Stimulated activated CD8-positive, alpha-beta memory T cell treated with anti-CD3 and anti-CD28 coated beads, Interleukin-4, amount 100 ng/mL, for 48 hours (primary cell): ENCODE measurements around the gene SLC39A11.
"Not testable (repeated sequence)": the region's sequence is repeated elsewhere in the genome, so short reads cannot be mapped to it uniquely, and the experiment has no call there.

Source experiments
- DNase-seq: peaks from one replicate; pipeline ENCODE4 v3.0.0-alpha.2; 2020

Gene SLC39A11

DNA sequence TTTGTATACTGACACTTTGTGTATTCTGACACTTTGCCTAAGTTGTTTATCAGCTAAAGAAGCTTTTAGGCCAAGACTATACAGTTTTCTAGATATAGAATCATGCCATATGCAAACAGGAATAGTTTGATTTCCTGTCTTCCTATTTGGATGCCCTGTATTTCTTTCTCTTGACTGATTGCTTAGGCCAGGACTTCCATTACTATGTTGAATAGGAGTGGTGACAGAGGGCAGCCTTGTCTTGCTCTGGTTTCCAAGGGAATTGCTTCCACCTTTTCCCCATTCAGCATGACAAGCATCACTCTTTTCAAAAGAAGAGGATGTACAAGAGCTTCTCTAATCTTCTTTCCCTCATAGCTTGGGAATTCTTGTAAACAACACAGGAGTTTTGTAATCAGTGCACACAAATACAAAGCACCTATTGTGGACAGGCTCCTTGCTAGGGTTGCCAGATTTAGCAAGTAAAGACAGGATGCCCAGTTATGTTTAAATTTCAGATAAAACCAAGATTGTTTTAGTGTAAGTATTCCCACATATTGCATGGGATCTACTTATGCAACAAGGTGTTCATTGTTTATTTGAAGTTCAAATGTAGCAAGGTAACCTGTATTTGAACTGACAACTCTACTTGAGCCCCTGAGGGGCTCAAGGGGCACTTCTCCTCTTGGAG is 233.5 kb downstream of the SLC39A11 start:
- DNase-seq = no peak

DNA sequence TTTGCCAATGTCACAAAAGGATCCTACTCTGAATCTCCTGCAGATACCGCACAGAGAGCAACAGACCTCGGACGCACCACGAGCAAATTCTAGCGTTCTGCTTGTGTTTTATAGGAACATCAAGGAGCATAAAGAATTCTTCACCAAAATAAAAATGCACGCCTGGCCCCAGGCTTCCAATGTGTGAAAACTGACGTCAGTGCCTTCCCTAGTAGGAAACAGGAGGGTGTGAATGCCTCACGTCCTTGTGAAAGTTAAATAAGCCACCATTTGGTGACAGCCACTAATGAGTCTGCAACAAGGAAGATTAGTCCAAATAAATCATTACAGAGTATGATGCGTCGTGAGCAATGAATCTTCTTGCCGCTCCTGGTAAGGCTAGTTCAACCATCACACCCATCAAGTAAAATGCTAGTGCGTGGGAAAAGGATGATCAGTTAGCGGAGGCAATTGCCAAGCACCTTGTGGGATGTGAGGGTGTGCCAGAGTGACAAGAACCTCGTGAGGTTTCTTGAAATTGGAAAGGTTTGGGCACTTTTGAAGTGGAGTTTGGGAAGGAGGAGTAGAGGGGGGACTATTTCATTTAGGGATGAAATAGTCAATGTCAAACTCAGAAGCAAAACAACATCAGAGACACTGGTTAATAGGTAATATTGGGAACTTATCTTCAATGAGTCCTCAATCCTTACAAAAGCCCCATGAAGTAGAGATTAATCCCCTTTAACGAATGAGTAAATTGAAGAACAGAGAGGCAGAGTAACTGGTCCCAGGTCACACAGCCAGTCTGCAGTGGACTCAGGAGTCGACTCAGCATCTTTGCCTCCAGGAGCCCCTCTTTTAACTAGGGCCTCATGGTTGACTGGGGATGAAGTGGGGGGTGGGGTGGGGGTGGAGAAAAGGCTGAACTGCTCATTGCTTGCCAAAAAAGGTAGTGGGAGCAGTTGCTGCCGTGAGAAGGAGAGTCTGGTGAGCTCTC is 238.8 kb downstream of the SLC39A11 start:
- no peak for DNase-seq

DNA sequence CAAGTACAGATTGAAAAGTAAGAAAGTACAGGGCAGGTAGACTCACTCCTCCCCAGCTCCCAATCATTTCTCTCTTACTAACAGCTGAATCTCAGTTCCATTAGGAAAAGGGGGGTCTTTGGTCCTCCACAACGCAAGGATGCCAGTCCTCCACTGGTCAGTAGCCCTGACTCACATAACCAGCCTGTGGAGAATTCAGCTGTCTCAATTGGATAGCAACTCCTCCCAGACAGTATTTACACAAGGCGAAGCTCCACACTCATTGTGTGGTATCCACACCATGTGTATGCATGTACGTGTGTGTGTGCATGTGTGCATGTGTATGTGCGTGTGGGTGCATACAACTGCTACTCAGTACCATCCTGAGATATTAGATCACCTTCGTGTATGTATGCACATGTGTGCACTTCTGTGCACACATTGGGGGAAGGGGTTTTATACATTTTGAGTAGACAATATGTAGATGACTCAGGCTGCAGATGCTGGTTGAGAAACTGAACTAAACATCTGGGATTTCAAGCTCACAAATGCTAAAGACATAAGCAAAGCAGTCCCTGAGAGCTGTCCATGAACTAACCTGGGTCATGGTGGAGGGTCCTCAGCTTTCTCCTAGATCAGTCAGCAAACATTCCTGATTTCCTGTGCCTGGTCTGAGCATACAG is 240.1 kb downstream of the SLC39A11 start:
- no peak for DNase-seq

DNA sequence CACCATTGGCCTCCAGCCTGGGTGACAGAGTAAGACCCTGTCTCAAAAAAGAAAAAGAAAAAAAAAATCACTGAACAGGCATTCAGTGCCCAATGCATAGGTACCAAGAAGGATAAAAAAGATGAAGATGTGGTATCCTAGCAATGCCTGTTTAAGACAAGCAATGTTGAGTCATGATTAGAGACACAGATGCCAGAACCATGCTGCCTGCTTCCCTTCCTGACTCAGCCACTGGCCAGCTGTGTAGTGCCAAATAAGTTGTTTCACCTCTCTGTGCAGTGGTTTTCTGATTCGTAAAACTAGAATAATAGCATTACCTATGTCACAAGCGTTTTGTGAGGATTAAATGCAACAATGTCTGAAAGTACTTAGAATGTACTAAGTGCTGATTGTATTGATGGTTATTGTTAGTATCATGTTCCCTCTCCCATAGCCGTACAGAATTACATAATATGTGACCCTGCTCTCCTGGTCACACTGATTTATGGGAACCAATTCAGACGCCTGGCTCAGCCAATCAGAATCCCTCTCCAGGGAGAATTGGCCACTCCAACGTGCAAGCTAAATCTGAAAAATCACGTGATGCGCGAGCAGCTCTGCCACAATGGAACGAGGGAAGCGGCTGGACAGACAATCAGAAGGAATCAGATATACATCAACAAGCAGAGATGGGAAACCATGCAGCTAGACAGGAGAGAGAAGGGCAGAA is 241.9 kb downstream of the SLC39A11 start:
- no peak for DNase-seq

DNA sequence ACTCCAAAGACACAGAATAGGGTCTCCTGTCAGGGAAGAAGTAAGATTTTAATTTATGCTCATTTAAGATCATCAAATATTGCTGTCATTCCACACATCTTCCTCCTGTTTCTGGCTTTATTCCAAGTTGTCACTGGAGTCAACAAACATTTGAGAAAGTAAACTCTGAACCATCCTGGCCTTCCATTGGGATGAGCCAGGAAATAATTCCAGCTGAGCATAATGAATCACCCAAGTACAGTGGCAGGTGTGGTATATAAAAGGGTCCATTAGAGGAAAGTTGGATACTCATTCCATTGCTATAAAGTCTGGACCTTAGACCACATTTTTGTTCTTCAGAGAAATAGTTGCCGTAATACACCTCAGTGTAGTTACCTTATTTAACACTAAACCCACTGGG is 246.1 kb downstream of the SLC39A11 start:
- DNase-seq = no peak

DNA sequence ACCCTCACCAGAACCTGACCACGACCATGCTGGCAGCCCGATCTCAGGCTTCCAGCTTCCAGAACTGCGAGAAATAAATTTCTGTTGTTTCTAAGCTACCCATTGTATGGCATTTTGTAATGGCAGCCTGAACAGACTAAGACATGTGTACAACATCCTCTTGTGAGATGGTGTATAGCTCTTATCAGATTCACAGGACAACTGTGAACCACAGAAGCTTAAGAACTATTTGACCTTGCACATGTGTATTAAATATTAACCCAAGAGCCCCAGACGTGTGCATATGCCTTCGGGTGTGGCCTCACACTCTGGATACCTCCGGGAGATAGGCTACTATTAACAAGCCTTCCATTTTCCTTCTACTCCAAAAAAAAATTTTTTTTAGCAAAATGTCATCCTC is 248.9 kb downstream of the SLC39A11 start:
- DNase-seq = no peak

DNA sequence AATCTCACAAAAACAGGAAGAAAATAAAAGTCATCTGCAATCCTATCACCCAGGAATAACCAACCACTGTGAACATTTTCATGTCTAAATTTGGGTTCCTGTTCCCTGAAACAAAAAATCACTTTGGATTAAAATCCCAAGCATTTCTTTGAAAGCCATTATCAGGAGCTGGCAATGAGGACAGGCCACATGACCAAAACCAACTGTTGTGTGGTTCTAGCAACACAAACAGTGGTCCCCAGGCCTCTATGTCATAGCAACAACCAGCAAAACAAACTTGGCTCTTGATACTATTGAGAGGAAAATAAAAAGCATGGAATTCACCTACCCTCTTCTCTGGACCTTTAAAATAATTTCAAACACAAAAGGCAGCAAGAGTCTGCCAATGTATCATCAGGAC is 252.5 kb downstream of the SLC39A11 start:
- no peak for DNase-seq

DNA sequence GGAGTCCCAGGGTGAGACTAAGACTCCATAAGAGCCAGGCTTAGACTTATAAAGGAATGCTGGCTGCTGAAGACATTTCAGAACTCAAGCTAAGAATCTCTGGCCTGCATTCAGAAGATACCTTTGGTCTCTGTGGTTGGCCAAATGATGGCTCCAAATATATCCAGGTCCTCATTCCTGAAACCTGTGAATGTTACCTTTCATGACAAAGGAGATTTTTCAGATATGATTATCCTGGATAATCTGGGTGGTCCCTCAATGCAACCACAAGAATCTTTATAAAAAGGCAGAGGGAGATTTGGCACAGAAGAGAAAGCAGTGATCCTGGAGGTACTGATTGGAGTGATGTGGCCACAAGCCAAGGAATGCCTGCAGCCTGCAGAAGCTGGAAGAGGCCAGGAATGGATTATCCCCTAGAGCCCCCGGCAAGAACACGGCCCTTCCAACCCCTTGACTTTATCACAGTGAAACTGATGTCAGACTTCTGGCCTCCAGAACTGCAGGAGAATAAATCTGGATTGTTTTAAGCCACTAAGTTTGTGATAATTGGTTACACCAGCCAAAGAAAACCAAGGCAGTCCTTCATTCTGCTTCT is 253.3 kb downstream of the SLC39A11 start:
- no peak for DNase-seq

DNA sequence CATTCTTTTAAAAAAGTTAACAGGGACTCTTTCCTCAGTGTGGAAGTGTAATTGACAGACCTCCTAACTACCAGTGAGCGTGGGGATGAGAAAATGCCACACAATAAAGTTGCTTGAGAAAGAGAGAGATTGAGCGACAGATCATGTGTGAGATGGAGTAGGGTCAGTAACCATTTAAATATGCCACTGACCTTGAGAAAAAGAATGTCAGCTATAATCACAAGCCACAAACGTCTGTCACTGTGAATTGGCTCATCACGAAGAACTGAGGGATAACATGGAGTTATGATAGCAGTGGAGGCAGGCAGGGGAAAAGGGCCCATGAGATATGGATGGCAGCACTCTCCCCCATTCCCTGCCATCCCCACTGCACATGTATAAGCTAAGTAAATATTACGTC is 253.9 kb downstream of the SLC39A11 start:
- no peak for DNase-seq

DNA sequence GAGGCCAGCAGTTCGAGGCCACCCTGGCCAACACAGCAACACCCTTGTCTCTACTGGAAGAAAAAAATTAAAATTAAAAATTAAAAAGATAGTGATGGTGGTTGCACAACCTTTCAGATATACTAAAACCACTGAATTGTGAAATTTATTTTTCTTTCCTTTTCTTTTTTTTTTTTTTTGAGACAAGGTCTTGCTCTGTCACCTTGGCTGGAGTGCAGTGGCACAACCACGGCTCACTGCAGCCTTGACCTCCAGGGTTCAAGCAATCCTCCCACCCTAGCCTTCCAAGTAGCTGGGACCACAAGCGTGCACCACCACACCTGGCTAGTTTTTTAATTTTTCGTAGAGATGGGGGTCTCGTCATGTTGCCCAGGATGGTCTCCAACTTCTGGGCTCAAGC is 254.4 kb downstream of the SLC39A11 start:
- DNase-seq = no peak

DNA sequence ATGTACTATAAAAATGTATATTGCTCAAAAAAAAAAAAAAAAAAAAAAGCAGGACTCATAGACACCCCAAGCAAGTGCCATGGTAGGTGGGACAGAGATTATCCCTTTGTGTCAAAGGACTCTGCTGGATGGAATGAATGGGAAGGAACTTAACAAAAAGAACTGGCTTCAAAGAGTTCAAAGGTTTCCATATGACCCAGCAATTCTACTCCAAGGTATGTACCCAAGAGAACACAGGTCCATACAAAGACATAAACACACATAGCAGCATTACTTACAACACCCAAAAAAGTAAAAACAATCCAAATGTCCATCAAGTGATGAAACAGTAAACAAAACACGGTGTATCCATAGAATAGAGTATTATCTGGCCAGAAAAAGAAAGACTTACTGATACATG is 255.2 kb downstream of the SLC39A11 start:
- no peak for DNase-seq

DNA sequence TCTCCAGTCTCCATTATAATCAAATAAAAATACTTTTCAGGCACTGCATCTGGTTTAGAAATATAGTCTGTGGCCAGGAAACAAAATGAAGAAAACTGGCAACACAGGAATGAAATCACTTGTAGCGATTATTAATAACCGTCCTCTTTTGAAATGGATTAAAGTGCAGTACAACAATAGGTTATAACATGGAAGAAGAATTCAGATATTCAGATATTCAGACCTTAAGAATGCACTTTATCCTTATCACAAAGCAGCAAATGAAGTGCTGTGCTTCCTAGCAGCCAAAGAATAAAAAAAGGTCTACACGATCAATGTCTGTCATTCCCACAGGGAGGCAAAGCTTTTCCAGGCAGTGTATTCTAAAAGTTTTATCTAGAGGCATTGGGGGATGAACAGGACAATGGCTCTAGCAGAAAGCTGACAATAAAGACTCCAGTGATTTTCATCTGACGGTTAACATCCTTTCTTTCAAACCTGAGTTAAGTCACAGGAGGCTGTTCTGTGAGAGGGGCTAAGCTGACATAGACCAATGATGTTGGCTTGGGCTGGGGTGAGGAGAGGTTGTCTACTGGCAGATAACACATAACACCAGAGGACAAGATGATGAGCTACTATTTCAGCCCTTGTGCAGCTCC is 259.2 kb downstream of the SLC39A11 start:
- no peak for DNase-seq

DNA sequence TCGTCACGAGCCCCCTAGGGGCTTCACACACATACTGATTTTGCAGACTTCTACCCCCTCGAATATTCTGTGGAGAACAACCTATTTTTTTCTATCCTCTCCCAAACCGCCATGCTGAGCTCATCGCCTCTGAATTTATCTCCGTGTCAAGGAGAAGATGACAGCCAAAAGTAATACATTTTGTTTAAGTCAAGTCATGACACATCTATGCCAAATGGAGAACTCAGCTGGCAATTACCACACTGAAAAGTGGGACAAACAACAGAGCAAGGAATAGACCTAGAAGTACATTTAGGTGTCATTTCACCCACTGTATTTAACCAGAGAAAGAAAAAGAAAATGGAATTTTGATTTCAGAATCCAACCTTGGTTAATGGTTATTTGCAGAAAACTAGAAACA is 260.2 kb downstream of the SLC39A11 start:
- no peak for DNase-seq

DNA sequence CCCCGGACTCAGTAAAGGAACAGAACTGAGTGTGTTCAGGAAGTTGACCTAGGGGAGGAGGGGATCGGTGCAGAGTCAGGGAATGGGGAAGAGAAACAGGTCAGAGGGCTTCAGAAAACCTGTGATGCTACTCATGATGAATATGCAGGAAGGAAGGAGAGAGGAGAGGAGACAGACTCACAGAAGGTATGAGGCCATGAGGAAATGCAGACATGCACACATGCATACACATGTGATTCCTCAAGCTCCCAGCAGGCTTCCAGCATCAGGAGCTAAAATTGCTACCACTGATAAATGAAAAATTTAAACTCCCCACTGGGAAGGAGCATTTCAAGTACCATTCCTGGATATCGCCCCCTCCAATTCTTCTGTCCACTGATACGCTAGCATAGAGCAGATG is 262.6 kb downstream of the SLC39A11 start:
- no peak for DNase-seq

DNA sequence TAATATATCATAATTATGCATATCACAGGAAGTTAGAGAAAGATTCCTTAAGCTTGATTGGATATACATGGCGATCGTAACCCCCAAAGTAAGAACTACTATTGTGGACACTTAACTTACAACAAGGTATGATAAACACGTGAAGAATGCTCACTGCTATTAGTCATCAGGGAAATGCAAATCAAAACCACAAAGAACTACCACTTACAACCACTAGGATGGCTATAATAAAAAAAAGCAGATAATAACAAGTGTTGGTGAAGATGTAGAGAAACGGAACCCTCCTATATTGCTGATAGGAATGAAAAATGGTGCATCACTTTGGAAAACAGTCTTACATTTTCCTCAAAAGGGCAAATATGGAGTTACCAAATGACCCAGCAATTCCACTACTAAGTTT is 265.9 kb downstream of the SLC39A11 start:
- DNase-seq = no peak

DNA sequence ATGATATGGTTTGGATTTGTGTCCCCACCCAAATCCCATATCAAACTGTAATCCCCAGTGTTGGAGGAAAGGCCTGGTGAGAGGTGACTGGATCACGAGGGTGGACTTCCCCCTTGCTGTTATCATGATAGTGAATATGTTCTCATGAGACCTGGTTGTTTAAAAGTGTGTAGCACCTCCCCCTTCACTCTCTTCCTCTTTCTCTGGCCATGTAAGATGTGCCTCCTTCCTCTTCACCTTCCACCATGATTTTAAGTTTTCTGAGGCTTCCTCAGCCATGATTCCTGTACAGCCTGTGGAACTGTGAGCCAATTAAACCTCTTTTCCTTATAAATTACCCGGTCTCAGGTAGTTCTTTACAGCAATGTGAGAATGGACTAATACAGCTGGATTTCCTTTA is 266.4 kb downstream of the SLC39A11 start:
- not testable (repeated sequence) for DNase-seq

DNA sequence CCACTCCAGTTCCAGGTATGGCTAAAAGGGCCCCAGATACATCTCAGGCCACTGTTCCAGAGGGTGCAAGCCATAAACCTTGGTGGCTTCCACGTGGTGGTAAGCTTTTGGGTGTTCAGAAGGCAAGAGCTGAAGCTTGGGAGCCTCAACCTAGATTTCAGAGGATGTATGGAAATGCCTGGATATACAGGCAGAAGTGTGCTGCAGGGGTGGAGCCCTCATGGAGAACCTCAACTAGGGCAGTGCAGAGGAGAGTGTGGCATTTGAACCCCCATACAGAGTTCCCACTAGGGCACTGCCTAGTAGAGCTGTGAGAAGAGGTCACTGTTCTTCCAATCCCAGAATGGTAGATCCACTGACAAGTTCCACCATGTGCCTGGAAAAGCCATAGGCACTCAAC is 267.3 kb downstream of the SLC39A11 start:
- DNase-seq = no peak

DNA sequence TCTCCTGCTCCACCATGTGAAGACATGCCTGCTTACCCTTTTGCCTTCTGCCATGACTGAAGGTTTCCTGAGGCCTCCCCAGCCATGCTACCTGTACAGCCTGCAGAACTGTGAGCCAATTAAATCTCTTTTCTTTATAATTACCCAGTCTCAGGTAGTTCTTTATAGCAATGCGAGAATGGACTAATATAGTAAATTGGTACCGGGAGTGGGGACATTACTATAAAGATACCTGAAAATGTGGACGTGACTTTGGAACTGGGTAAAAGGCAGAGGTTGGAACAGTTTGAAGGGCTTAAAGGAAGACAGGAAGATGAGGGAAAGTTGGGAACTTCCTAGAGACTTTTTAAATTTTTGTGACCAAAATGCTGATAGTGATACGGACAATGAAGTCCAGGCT is 268.2 kb downstream of the SLC39A11 start:
- DNase-seq = not testable (repeated sequence)

DNA sequence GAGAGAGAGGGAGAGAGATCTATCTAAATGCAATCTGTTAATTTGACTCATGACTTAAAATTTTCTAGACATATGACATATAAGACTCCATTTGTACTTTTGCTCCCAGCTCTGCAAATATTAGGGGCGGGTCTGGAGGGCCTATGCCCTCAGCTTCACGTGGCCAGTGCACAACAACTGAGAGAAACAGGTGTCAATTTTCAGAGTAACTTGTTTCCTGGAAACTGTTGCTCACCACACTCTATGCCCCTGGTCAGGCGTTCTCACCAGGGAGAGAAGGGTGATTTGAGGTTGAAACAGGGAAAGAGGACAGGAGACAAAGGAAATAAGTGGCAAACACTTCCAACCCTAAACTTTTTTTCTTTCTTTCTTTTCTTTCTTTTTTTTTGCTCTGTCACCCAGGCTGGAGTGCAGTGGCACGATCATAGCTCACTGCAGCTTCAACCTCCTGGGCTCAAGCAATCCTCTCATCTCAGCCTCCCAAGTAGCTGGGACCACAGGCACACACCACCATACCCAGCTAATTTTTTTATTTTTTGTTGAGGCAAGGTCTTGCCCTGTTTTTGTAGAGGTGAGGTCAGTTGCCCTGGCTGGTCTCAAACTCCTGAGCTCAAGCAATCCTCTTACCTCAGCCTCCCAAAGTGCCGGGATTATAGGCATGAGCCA is 270.0 kb downstream of the SLC39A11 start:
- no peak for DNase-seq

DNA sequence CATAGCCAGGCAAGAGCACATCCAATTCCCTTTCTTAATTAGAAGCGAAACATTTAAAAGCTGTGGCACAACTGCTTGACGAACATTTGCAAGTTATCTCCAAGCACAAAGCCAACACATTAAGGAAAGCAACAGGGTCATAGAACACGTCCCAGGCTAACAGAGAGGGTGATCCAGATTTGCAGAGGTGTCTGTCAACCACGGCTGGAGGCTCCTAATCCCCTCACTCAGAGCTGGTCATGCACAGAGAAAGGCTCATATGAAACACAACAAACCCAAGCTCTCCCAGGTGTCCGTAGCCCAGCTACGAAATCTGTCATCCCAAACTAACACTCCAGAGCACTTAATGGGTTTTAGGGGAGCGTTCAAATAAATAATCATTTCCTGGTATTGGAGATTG is 276.1 kb downstream of the SLC39A11 start:
- DNase-seq = no peak

DNA sequence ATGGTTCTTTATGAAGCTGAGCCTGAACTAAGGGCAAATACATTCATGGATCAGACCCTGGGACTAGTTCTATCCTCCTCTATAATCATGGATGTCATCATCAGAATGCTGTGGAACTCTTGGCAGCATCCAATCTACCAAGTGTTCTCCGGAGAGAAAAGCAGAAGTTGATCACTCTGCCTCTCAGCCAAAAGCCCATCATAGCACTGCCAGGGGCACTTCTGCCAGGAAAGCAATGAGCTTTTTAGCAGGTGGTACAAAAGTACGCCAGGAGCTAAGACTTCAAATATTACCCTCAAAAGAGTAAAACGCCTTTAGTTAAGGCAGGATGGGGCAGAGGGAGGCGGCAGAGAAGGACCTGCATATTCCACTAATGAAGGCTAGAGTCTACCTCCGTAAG is 279.0 kb downstream of the SLC39A11 start:
- no peak for DNase-seq

DNA sequence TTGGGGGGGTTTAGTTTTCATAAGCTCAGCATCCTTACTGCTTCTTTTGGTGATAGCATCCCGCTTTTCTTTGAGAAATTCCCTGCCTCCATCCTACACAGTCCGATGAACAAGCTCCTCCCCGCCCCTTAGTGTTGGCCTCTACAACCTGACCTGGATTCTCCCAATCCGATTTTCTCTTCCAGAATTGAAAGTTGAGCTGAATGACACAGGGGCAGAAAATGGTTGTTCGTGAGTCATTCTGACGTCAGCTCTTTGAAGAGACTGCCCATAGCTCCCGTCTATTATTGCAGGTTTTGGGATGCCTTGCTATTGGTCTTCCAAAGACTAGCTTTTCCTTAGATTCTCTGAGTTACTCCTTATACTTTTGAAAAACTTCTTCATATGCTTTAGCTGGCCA is 279.7 kb downstream of the SLC39A11 start:
- DNase-seq = no peak
